Cerebellar cortex (tissue), 1 donor: ENCODE measurements around the gene MPV17L.
A peak's percentile ranks its signal among the peaks of the same experiment; 100 is the strongest.
"Not testable (repeated sequence)": the region's sequence is repeated elsewhere in the genome, so short reads cannot be mapped to it uniquely, and the experiment has no call there.

Experiments
- DNase-seq: peaks from one replicate; pipeline ENCODE4 v3.0.0-alpha.2; 2015; ENCODE audit warnings: low spot score

MPV17L gene

DNA sequence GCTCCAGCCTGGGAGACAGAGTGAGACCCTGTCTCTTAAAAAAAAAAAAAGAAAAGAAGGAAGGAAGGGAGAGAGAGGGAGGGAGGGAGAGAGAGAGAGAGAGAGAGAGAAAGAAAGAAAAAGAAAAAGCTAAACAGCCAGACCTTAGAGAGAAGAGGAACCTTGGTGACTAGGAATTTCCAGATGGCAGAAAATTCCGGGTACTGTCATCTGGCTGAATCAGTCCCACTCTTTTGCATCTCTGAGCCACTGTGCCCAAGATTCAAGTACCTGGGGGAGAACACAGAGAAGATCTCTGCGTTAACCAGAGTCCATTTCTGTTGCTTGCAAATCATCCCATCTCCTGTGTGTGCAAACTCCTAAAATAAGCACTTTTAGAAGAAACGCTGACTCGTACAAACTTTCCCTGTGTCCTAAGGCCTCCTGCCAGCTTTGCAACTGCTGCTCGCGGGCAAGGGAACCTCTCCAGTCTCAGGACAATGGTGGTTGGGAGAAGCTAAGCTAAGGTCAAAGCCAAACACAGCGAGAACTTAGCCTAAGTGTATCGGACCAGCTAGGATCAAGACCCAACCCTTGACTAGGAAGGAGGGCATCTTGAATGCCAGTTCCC is 56.8 kb downstream of the MPV17L start:
- DNase-seq = no peak

DNA sequence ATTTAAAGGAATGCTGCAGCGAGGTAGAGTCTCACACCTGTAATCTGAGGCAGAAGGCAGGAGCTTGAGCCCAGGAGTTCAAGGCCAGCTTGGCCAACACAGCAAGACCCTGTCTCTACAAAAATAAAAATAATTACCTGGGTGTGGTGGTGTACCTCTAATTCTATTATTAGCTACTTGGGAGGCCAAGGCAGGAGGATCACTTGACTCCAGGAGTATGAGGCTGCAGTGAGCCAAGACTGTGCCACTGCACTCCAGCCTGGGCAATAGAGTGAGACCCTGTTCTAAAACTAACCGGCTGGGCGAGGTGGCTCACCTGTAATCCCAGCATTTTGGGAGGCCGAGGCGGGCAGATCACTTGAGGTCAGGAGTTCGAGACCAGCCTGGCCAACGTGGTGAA is 57.7 kb downstream of the MPV17L start:
- DNase-seq = not testable (repeated sequence)

DNA sequence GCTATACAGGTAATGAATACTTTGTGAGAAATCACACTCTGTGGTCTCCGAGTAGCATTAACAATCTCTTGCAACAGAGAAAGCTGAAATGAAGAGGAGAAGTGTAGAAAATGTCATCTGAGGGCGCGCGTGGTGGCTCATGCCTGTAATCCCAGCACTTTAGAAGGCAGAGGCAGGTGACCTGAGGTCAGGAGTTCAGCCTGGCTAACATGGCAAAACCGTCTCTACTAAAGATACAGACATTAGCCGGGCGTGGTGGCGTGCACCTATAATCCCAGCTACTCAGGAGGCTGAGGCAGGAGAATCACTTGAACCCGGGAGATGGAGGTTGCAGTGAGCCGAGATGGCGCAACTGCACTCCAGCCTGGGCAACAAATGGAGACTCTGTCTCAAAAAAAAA is 59.4 kb downstream of the MPV17L start:
- DNase-seq = not testable (repeated sequence)

GRCh38 chr16:15457400-15457799 is 61.8 kb downstream of the MPV17L start:
- DNase-seq = no peak

GRCh38 chr16:15457958-15458357 is 62.4 kb downstream of the MPV17L start:
- no peak for DNase-seq

DNA sequence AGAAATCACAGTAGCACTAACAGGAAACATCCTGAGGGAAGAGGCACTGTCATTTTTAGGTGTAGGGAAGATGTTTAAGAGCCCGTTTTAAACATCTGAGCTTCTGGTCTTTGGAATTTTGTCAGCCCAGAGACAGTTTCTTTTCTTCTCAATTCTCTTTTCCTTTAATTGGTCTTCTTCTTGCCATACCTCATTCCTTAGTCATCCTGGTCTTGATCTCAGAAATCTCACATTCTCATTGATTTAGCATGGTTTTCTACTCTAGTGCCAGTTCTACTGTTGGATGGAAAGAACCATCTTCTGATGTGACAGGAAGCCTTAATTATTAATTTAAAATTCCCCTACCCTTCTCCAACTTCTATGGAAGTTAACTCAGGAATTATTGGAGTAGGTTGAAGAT is 64.2 kb downstream of the MPV17L start:
- DNase-seq = no peak

GRCh38 chr16:15460601-15461000 is 65.0 kb downstream of the MPV17L start:
- DNase-seq = peak; percentile 7

GRCh38 chr16:15461376-15461775 is 65.8 kb downstream of the MPV17L start:
- DNase-seq = no peak
